ENCODE data around the gene CRPPA. TPM values are rescaled to one million over a fixed set of nuclear protein-coding genes. Genes with fewer than 3 reads are reported as not detected.

Gene CRPPA
- total RNA-seq, 8 experiments from 2014 or later = 1.0 to 2.6 (median 1.7) TPM

DNA sequence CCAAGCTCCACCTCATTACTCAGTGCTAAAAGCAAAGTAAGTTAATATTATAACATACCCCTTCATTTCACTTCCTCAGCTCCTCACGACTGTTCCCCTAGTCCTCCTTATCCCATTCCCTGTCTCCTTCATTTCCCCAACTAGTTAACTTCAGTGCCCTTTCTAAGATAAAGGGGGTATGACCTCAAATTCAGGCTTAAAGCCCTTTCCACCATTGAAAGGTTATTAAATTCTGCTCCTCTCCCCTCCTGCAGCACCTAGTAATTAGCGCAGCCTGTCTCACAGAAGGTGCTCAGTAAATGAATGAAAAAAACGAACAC lies 1.0 kb downstream of the CRPPA start:
- 0 to 43% (median 13%) methylated on average over 1 to 3 of the region's 3 CpGs; no CpG with 5 or more reads in 1 of the 10 experiments for WGBS, 10 experiments
- in situ Hi-C loops (cut with MboI; ENCODE audit: low pct_unique_long_range_greater_than_20kb in 2 of 9, low sequenced_read_pairs in 9 of 9, unreplicated experiment in 9 of 9) = no loop called here
- peak in 2 of 8 experiments; percentile 1 to 3 for ATAC-seq (replicated peaks in 6 of 8)
- peak overlapping the region; percentile 38 to 71 (median 40) for H3K4me3 ChIP-seq
- H3K27ac ChIP-seq = peak overlapping the region; percentile 86 to 89
- peaks cover 5 to 9% of the 10 kb centered on the region in 2 donors for H3K4me1 ChIP-seq (replicated peaks in 1 of 2)

DNA sequence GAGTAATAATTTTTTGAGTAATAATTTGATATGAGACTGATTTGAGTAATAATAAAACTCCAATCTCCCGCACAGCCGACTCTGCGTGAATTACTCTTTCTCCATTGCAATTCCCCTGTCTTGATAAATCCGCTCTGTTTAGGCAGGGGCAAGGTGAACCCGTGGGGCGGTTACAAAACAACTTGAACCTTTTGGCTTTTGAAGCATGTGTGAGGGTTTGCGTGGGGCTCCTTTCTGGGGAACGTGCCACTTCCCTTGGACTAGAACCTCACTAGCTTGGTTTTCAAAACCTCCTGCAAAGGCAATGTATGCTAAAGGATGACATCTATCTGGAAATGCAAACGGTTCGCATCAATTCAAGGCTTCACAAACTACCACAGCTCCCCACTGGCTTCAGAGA lies 1.5 kb downstream of the CRPPA start:
- Histone ChIP-seq H3K27ac (peak overlapping the region in 1 of 2 donors; percentile 89), H3K4me3 (peak overlapping the region in 3 of 5 donors; percentile 40 to 71 (median 51)), H3K4me1 (replicated peaks in 1 of 2) (peaks cover 5 to 9% of the 10 kb centered on the region in 2 donors)
- in situ Hi-C loops (cut with MboI; ENCODE audit: low pct_unique_long_range_greater_than_20kb in 2 of 9, low sequenced_read_pairs in 9 of 9, unreplicated experiment in 9 of 9) = no loop called here
- 50 to 100% (median 88%) methylated on average over 2 to 9 of the region's 10 CpGs; no CpG with 5 or more reads in 1 of the 10 experiments for WGBS, 10 experiments
- no peak for ATAC-seq (replicated peaks in 6 of 8)

GRCh38 chr7:16419126-16419525 lies 2.2 kb downstream of the CRPPA start:
- WGBS, 10 experiments = 91 to 100% (median 100%) methylated on average over 1 of the region's 1 CpG; no CpG with 5 or more reads in 2 of the 10 experiments
- in situ Hi-C loops (cut with MboI; ENCODE audit: low pct_unique_long_range_greater_than_20kb in 2 of 9, low sequenced_read_pairs in 9 of 9, unreplicated experiment in 9 of 9) = no loop called here
- no peak for ATAC-seq (replicated peaks in 6 of 8)

DNA sequence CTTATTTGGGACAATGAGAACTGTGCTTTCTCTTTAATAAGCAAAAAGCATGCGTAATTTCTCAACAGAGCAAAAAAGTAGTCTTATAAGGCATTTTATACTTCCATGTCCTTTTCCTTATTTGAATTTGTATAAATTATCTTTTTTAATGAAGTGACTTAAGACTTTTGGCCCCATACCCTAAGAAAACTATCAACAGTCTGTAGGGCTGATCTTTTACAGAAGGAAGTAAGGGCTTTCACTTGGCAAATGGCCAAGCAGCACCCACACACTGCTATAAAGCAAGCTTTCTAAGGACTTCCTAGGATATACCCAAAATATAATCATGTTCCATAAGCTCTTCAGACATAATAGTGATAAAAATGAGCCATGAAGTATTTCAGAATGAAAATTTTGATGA lies 3.4 kb downstream of the CRPPA start:
- no peak for ATAC-seq (replicated peaks in 6 of 8)
- WGBS, 10 experiments = 0 to 100% (median 100%) methylated on average over 1 of the region's 1 CpG; no CpG with 5 or more reads in 1 of the 10 experiments
- Histone ChIP-seq H3K4me1 (replicated peaks in 1 of 2) (peaks cover 5 to 9% of the 10 kb centered on the region in 2 donors), H3K4me3 (no peak overlapping the region), H3K27ac (no peak overlapping the region)
- in situ Hi-C loops (cut with MboI; ENCODE audit: low pct_unique_long_range_greater_than_20kb in 2 of 9, low sequenced_read_pairs in 9 of 9, unreplicated experiment in 9 of 9) = no loop called here

More at GRCh38 chr7:16419126-16419525, 2.2 kb downstream of the CRPPA start:
- H3K4me1 ChIP-seq (replicated peaks in 1 of 2) = peaks cover 5 to 9% of the 10 kb centered on the region in 2 donors
- H3K4me3 ChIP-seq = no peak overlapping the region
- no peak overlapping the region for H3K27ac ChIP-seq

DNA sequence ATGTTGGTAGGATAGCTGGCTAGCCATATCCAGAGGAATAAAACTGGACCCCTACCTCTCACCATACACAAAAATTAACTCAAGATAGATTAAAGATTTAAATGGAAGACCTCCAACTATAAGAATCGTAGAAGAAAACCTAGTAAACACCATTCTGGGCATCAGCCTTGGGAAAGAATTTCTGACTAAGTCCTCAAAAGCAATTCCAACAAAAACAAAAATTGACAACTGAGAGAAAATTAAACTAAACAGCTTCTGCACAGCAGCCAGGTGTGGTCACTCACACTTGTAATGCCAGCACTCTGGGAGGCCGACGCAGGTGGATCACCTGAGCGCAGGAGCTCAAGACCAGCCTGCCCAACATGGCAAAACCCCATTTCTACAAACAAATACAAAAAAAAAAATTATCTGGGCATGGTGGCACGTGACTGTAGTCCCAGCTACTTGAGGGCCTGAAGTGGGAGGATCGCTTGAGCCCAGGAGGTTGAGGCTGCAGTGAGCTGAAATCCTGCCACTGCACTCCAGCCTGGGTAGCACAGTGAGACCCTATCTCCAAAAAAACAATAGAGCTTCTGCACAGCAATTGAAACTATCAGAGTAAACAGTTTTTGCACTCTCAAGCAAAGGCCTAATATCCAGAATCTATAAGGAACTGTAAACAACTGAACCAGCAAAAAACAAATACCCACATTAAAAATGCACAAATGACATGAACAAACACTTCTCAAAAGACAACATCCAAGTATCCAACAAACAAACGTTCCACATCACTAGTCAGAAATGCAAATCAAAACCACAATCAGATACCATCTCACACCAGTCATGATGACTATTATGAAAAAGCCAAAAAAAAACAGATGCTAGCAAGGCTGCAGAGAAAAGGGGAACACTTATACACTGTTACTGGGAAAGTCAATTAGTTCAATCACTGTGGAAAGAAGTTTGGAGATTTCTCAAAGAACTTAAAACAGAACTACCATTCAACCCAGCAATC lies 4.8 kb downstream of the CRPPA start:
- Histone ChIP-seq H3K4me1 (replicated peaks in 1 of 2) (peaks cover under 1 to 3% of the 10 kb centered on the region in 2 donors), H3K4me3 (no peak overlapping the region), H3K27ac (no peak overlapping the region)
- in situ Hi-C loops (cut with MboI; ENCODE audit: low pct_unique_long_range_greater_than_20kb in 2 of 9, low sequenced_read_pairs in 9 of 9, unreplicated experiment in 9 of 9) = no loop called here
- 43 to 100% (median 92%) methylated on average over 1 to 6 of the region's 7 CpGs; no CpG with 5 or more reads in 1 of the 10 experiments for WGBS, 10 experiments
- ATAC-seq (replicated peaks in 6 of 8) = peak in 2 of 8 experiments; percentile 3 to 10

DNA sequence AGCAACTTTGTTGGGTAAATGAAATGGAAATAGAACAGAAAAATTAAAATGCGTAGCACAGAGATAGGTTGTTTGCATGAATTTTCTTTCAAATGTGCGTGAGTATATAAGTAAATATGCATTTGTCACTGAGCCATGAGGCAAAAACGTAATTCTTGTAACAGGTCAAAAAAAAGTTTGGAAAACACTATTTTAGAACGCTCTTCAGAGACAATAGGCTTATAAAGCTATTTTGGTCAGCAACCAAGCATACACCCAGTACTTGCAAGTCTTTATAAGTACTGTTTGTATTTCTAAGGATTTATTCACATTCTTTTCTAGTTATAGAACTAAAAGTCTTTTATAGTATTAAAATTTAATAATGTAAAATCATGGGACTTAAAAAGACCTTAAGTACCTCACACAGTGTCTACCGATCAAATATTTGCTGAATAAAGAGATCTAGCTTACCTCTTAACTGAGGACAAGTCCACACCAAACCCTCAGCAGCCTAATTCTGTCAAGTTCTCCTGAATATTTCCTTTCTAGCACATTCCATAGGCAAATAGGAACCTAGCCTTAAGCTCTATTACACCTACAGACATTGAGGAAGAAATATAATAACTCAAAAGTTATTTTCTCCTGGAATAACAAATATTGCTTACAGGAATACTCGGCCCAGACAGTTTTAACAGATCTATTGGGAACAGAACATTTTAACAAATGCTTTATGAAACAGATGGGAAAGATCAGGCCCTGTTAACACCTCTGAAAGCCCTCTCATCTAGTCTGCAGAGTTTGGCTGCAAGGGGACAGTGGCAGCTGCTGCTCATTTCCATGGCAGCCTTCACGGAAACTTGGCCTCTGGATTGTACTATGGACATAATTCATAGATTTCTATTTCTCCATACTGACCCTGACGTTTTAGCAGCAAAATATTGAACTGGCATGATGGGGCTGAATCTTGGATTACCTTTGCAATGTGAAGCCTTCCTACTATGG lies 8.8 kb downstream of the CRPPA start:
- Histone ChIP-seq H3K27ac (no peak overlapping the region), H3K4me1 (replicated peaks in 1 of 2) (no peaks in the 10 kb centered on the region), H3K4me3 (no peak overlapping the region)
- in situ Hi-C loops (cut with MboI; ENCODE audit: low pct_unique_long_range_greater_than_20kb in 2 of 9, low sequenced_read_pairs in 9 of 9, unreplicated experiment in 9 of 9) = no loop called here
- WGBS, 10 experiments = 17 to 100% (median 90%) methylated on average over 3 to 8 of the region's 8 CpGs
- ATAC-seq (replicated peaks in 6 of 8) = peak in 3 of 8 experiments; percentile 14 to 61 (median 24)

GRCh38 chr7:16411391-16411790 lies 9.9 kb downstream of the CRPPA start:
- in situ Hi-C loops (cut with MboI; ENCODE audit: low pct_unique_long_range_greater_than_20kb in 2 of 9, low sequenced_read_pairs in 9 of 9, unreplicated experiment in 9 of 9) = no loop called here
- ATAC-seq (replicated peaks in 6 of 8) = no peak
- WGBS, 10 experiments = 54 to 100% (median 100%) methylated on average over 2 of the region's 2 CpGs; no CpG with 5 or more reads in 3 of the 10 experiments
- Histone ChIP-seq H3K4me3 (no peak overlapping the region), H3K27ac (no peak overlapping the region), H3K4me1 (replicated peaks in 1 of 2) (no peaks in the 10 kb centered on the region)

DNA sequence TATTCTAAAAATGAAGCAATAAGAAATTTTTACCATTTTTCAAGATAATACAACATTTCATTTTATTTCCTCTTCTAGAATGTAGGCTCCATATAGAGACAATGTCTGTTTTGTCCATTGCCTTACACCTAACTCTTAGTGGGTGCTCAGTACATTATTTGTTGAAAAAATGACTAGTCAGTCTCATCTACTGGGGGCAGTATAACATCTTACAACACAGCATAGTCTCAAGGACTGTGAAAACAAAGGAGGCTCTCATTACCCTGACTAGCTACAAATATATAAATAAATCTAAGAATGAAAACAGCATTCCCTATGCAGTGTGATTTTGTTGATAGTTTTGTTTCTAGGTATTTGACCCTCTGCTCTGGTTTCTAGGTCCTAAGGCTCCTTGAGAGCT lies 11.6 kb downstream of the CRPPA start:
- ATAC-seq (replicated peaks in 6 of 8) = peak in 1 of 8 experiments; percentile 41
- H3K4me3 ChIP-seq = no peak overlapping the region
- in situ Hi-C loops (cut with MboI; ENCODE audit: low pct_unique_long_range_greater_than_20kb in 2 of 9, low sequenced_read_pairs in 9 of 9, unreplicated experiment in 9 of 9) = no loop called here
- no peaks in the 10 kb centered on the region for H3K4me1 ChIP-seq (replicated peaks in 1 of 2)
- no peak overlapping the region for H3K27ac ChIP-seq

DNA sequence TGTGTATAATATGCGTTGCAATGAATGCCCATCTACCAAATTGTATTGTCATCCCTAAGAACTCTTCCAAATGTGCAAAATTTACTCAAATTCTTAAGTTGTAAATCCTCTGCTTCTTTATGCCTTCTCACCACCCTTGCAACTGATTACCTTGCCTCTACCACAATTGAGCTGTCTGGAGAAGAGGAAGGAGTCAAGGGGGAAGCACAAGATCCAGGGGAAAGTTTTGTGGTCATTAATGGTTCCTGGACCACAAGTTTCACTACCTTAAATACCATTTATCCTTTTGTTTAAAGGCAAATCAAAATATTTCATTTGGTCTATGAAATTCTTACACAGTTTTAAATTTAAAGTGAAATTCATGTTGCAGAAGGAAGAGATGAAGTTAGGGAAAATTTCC lies 16.7 kb downstream of the CRPPA start:
- Histone ChIP-seq H3K4me3 (no peak overlapping the region), H3K27ac (no peak overlapping the region), H3K4me1 (replicated peaks in 1 of 2) (no peaks in the 10 kb centered on the region)
- WGBS, 10 experiments = 80 to 100% (median 88%) methylated on average over 1 of the region's 1 CpG; no CpG with 5 or more reads in 1 of the 10 experiments
- in situ Hi-C loops (cut with MboI; ENCODE audit: low pct_unique_long_range_greater_than_20kb in 2 of 9, low sequenced_read_pairs in 9 of 9, unreplicated experiment in 9 of 9) = no loop called here
- no peak for ATAC-seq (replicated peaks in 6 of 8)

DNA sequence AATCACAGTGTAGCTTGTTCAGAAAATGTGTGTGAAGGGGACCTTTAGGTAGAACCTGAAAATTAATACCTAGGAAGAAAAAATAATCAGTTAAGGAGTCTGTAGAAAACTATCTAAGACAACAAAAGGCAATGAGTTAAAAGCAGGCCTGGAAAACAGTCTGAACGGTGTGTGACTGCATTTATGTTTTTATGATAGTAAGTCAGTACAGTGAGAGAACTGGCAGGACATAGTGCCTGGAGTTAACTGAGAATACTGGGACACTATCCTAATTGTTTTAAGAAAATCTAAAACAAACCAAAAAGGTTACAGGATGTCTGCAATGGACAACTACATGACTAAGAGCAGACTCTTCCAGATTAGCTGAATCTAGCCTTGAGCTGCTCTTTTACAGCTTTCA lies 17.9 kb downstream of the CRPPA start:
- in situ Hi-C loops (cut with MboI; ENCODE audit: low pct_unique_long_range_greater_than_20kb in 2 of 9, low sequenced_read_pairs in 9 of 9, unreplicated experiment in 9 of 9) = no loop called here
- 50 to 100% (median 84%) methylated on average over 1 of the region's 1 CpG; no CpG with 5 or more reads in 2 of the 10 experiments for WGBS, 10 experiments
- Histone ChIP-seq H3K27ac (no peak overlapping the region), H3K4me3 (no peak overlapping the region), H3K4me1 (replicated peaks in 1 of 2) (no peaks in the 10 kb centered on the region)
- ATAC-seq (replicated peaks in 6 of 8) = no peak

DNA sequence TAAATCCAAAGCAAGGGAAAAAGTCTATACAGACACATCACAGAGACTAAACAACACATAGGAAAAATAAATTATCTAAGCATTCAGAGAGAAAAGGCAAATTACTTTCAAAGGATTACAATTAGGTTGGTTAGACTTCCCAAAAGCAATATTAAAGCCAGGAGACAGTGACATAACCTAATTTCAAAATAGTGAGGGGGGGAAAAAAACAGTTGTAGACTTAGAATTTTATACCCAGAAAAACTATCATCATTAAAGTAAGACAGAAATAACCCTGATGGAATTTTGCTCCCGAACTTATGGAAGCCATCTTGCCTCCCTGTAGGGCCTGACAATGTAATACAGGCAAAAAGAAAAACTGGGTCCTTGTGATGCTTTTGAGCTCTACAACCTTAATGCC lies 18.4 kb downstream of the CRPPA start:
- WGBS, 10 experiments = 50 to 100% (median 84%) methylated on average over 1 of the region's 1 CpG; no CpG with 5 or more reads in 2 of the 10 experiments
- Histone ChIP-seq H3K27ac (no peak overlapping the region), H3K4me1 (replicated peaks in 1 of 2) (no peaks in the 10 kb centered on the region), H3K4me3 (no peak overlapping the region)
- no peak for ATAC-seq (replicated peaks in 6 of 8)
- in situ Hi-C loops (cut with MboI; ENCODE audit: low pct_unique_long_range_greater_than_20kb in 2 of 9, low sequenced_read_pairs in 9 of 9, unreplicated experiment in 9 of 9) = no loop called here

GRCh38 chr7:16402091-16402490 lies 19.2 kb downstream of the CRPPA start:
- in situ Hi-C loops (cut with MboI; ENCODE audit: low pct_unique_long_range_greater_than_20kb in 2 of 9, low sequenced_read_pairs in 9 of 9, unreplicated experiment in 9 of 9) = no loop called here
- no peak overlapping the region for H3K27ac ChIP-seq
- H3K4me1 ChIP-seq (replicated peaks in 1 of 2) = no peaks in the 10 kb centered on the region
- ATAC-seq (replicated peaks in 6 of 8) = no peak
- no peak overlapping the region for H3K4me3 ChIP-seq

DNA sequence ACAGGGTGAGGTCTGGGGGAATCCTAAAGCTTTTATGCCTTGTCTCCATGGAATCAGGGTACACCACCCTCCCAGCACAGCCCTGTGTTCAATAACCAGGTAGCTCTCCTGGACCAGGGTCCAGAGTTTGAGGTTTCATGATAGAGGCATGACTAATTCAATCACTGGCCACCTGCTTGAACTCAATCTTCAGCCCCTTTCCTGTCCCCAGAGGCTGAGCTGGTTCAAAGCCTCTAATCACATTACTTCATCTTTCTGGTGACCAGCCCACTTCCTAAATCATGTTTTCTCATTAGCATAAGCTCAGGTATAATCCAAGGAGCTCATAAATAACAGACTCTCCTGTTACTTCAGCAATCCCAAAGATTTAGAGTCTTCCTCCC lies 20.5 kb downstream of the CRPPA start:
- H3K4me3 ChIP-seq = no peak overlapping the region
- no peaks in the 10 kb centered on the region for H3K4me1 ChIP-seq (replicated peaks in 1 of 2)
- no peak overlapping the region for H3K27ac ChIP-seq
- in situ Hi-C loops (cut with MboI; ENCODE audit: low pct_unique_long_range_greater_than_20kb in 2 of 9, low sequenced_read_pairs in 9 of 9, unreplicated experiment in 9 of 9) = no loop called here
- ATAC-seq (replicated peaks in 6 of 8) = no peak
